HG02759 (cell line): Measurements from ENCODE around the gene WEE1.
"Not testable (repeated sequence)": the region's sequence is repeated elsewhere in the genome, so short reads cannot be mapped to it uniquely, and the experiment has no call there.

Source experiments
- ATAC-seq: cut with Tn5 transposase; IDR thresholded peaks from one replicate; pipeline ENCODE4 v1.9.1; 2021; ENCODE audit warnings: mild to moderate bottlenecking, moderate library complexity; ENCODE audit not compliant: unreplicated experiment

WEE1 gene

DNA sequence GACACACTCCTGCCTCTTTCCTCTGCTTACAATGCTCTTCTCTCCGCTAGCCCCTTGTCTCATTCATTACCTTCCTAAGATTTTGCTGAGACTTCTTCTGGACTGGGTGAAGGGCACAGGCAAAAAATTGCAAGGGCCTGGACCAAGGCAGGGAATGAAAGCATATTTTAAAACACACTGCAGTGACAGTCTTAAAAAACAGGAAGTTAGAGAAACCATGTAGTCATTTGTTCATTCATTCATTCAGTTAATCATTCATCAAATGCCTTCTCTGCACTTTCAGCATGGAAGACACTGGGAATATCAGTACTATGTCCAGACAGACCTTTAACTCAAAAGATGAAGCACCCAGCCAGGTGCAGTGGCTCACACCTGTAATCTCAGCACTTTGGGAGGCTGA is 45.5 kb downstream of the WEE1 start:
- no peak for ATAC-seq

DNA sequence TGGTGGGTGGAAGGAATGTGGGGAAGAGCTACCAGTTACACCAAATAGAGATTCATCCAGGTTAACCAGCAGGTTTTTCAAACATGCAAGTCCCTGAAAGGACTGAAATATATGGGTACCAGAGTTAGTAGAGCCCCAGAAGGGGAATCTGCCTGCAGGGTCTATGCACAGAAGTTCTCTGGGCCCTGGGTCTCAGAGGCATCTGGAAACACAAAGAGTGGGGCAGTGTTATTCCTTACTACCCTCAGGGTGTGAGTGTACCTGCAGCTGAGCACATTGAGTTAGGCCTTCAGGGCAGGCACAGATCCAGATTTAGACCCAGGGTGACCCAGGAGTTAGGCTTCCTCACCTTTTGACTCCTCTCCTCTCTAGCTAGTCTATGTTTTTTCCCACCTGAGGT is 46.5 kb downstream of the WEE1 start:
- ATAC-seq, result no peak

DNA sequence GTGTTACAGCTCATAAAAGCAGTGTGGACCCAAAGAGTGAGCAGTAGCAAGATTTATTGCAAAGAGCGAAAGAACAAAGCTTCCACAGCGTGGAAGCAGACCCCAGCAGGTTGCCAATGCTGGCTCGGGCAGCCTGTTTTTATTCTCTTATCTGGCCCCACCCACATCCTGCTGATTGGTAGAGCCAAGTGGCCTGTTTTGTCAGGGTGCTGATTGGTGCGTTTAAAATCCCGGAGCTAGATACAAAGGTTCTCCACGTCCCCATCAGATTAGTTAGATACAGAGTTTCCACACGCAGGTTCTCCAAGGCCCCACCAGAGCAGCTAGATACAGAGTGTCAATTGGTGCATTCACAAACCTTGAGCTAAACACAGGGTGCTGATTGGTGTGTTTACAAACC is 48.9 kb downstream of the WEE1 start:
- ATAC-seq, result not testable (repeated sequence)

DNA sequence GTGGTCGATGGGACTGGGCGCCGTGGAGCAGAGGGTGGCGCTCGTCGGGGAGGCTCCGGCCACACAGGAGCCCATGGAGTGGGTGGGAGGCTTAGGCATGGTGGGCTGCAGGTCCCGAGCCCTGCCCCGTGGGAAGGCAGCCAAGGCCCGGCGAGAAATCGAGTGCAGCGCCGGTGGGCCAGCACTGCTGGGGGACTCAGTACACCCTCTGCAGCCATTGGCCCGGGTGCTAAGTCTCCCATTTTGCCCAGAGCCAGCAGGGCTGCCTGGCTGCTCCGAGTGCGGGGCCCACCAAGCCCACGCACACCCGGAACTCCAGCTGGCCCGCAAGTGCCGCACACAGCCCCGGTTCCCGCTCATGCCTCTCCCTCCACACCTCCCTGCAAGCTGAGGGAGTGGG is 49.6 kb downstream of the WEE1 start:
- not testable (repeated sequence) for ATAC-seq

DNA sequence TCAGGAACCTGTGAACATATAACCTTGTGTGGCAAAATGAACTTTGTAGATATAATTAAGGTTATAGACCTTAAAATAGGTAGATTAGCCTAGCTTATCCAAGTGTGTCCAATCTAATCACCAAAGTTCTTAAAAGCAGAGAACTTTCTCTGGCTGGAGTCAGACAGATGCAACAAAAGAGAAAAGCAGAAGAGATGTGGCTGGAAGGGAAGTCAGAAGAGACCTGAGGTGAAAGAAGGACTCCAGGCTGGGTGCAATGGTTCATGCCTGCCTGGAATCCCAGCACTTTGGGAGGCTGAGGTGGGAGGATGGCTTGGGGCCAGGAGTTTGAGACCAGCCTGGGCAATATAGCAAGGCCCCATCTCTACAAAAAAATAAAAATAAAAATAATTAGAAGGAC is 51.0 kb downstream of the WEE1 start:
- ATAC-seq, result no peak

DNA sequence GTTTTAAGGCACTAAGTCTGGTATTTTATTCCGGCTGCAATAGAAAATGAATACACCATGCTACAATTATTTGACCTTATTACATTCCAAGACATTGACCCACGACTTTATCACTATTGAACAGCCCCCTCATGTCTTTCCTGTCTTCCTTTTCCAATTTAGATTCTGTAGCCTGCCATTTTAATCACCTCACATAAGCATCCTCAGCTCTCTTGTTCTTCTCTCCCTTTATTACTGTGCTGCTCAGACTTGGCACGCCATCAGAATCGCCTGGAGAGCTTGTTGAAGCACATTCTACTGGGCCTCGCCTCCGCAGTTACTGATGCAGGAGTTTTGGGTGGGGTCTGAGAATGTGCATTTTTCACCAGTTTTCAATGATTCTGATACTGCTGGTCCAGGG is 51.7 kb downstream of the WEE1 start:
- no peak for ATAC-seq

DNA sequence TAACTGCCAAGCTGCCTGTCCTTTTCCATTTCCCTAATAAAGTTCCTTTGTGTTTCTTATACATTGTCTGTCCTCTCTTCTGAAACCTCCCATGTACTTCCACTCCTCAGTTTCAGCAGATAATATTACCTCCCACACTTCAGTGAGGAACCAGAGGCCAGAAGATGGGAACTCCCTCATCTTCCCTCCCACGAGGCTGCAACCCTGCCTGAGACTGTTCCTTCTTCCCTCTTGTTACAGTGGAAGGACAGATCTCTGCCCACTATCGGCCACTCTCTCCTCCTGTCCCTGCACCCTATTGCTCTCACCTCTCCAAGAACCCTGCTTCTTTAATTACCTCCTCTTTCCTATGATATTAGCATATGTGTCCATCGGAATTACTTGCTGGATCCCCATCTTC is 52.3 kb downstream of the WEE1 start:
- ATAC-seq, result no peak

DNA sequence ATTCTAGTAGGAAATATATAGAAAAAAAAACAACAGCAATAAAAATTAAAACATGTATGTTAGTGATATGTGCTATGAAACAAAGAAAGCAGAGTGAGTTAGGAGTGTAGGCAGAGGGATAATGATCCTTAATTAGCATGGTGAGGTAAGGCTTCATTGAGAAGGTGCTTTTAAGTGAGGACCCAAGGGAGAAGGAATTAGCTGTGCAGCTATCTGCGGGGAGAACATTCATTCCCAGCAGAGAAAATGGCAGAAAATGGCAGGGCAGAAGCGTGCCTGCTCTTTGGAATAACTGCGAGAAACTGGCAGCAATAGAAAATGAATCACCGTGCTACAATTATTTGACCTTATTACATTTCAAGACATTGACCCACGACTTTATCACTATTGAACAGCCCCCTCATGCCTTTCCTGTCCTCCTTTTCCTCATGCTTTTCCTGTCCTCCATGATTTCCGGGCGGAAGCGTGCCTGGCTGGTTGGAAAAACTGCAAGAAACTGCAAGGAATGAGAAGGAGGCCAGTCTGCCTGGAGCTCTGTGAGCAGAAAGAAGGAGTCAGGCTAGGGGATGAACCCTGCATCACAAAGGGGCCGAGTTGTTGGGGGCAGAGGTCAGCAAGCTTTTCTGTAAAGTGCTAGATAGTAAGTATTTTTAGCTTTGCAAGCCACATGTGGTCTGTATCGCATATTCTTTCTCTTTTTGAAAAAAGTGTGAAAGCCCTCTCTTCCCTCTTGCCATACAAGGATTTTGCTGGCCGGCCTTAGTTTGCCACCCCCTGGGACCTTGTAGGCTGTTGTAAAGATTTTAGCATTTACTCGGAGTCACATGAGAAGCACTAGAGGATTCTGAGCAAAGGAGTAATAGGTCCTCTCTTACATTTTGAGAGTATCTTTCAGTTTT is 53.3 kb downstream of the WEE1 start:
- no peak for ATAC-seq

DNA sequence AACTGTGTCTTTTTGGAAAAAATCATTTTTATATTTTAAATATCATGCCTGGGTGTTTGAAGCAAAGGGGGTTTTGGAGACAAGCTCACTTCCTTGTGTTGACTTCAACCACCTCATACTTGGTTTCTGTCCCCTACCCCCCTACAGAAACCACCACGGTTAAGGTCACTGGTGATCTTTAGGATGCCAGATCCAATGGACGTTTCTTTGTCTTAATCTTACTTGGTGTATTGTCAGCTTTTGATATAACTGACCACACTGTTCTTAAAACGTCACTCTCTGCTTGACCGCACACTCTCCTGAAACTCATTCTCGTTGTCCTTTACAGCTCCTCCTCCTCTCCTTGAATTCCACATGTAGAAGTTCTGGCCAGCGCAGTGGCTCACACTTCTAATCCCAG is 55.6 kb downstream of the WEE1 start:
- no peak for ATAC-seq

DNA sequence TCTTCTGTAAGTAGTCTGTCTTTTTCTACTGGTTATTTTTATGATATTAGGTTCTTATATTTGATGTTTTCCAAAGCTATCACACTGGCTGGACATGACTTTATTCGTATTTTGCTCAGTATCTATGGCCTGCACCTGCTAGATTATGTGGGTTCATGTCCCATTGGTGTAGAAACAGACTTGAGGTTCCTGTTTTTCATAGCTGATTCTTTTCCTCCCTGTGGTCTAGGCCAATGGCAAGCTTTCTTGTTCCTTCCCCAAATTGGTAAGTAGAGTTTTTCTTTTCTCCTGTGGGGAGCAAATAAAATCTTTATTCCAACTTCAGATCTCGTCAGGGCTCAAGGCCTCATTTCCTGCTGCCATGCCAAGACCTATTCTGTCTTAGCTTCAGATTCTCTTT is 60.2 kb downstream of the WEE1 start:
- ATAC-seq, result no peak

DNA sequence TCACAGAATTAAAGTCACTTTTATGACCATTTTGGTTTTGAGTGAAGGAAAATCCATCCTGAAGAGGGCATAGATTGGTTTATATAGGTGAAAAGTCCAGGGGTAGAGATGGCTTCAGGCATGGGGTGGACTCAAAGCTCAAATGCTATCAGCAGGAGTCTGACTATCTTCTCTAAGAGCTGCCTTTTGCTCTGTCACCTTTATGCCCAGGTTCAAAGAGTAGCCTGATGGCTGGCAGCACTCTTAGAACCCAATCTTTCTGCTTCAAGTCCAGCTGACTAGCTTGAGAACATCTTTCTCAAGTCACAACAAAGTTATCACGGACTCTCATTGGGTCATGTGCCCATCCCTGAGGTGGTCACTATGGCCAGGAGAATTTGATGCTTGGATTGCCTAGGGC is 63.2 kb downstream of the WEE1 start:
- ATAC-seq, result no peak

DNA sequence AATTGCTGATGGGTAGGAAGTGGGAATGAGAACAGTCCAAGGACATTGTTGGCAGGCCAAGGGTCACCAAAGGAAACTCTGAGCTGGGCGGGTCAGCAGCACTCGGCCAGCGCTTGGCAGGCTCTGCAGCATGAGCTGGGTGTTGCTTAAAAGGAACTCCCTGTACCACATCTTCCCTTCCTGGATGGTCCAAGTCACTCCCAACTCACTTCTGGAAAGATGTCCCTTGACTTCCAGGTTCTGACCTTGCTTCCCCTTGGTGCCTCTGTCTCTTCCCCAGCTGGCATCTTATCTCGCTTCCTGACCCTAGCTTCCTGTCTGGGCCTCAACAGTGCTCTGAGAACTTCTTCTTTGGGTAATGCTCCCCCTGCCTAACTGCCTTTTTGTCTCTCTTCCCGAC is 65.6 kb downstream of the WEE1 start:
- ATAC-seq, result no peak
